HepG2 (cell line): ENCODE results near the gene LIMS2. TPM values are rescaled to one million over a fixed set of nuclear protein-coding genes. Genes with fewer than 3 reads are reported as not detected.
A peak's percentile ranks its signal among the peaks of the same experiment; 100 is the strongest.

Experiments
- ATAC-seq: fragments of 200-7000 bp; cut with Tn5 transposase; 3 replicates; pipeline ENCODE4 v1.9.1; 2020; ENCODE audit warnings: mild to moderate bottlenecking, moderate library complexity
- BruUV-seq: library from RNA; stranded (reverse); fragments of 400-500 nt; replicated peaks from 2 replicates; lab custom pipeline; 2021; lab: Mats Ljungman, UMichigan
- CTCF ChIA-PET: fragments of 300-600 bp; formaldehyde crosslinking; extraction: SDS; loops from one replicate; lab custom pipeline; 2021; ENCODE audit warnings: low total read pairs, inconsistent platforms, low intra/inter-chr PET ratio; lab: Yijun Ruan, JAX
- POLR2A ChIA-PET: fragments of 350-600 bp; sonication (Branson Sonifier 250); formaldehyde crosslinking; loops from one replicate; lab custom pipeline; 2020; ENCODE audit warnings: antibody characterized with exemption, inconsistent platforms; lab: Yijun Ruan, JAX
- DNase-seq: peaks from one replicate; pipeline ENCODE4 v3.0.0-alpha.2; 2015; ENCODE audit warnings: low spot score
- FAIRE-seq: peaks from 3 replicates; lab custom pipeline; 2011; peaks lifted over from hg19 to GRCh38; lab: Jason Lieb, UNC
- H2AFZ ChIP-seq: one replicate; pipeline ENCODE4 v1.6.1; 2011; ENCODE audit warnings: low read length, inconsistent platforms
- H3K27ac ChIP-seq: fragments of 300-600 bp; 3 replicates; pipeline ENCODE4 v1.8.0; 2011; ENCODE audit warnings: mixed run types, mild to moderate bottlenecking, mixed read lengths, low read length, inconsistent platforms; ENCODE audit not compliant: insufficient read depth; ENCODE audit errors: extremely low read length
- H3K27me3 ChIP-seq, 2 experiments: fragments of 200-600 bp in 1 of 2; 2 replicates in 1 of 2; 3 replicates in 1 of 2; pipeline versions ENCODE4 v1.6.0 to v1.8.0; 2011; ENCODE audit warnings: low read length in 2 of 2, mild to moderate bottlenecking in 2 of 2, moderate library complexity in 2 of 2, inconsistent platforms in 1 of 2; ENCODE audit not compliant: insufficient read depth in 2 of 2, control insufficient read depth in 1 of 2
- H3K36me3 ChIP-seq, 2 experiments: fragments of 200-600 bp in 1 of 2; replicated peaks in 1 of 2; 2 replicates in 1 of 2; 3 replicates in 1 of 2; pipeline versions ENCODE4 v1.5.1 to v1.8.0; 2011; ENCODE audit warnings: low read length in 2 of 2, inconsistent platforms in 1 of 2; ENCODE audit not compliant: insufficient read depth in 2 of 2, control insufficient read depth in 1 of 2
- H3K4me1 ChIP-seq: 2 replicates; pipeline ENCODE4 v1.5.1; 2012; ENCODE audit warnings: low read length, inconsistent platforms; ENCODE audit not compliant: insufficient read depth
- H3K4me2 ChIP-seq: 2 replicates; pipeline ENCODE4 v1.6.0; 2011; ENCODE audit warnings: low read depth, low read length, inconsistent platforms
- H3K4me3 ChIP-seq, 3 experiments: fragments of 200-600 bp in 1 of 3; sonication (generic), shearing (Covaris generic) in 1 of 3; replicated peaks in 1 of 3; 2 replicates each; pipeline ENCODE4 v1.5.1; 2011 to 2016; ENCODE audit warnings: low read length in 3 of 3, inconsistent platforms in 2 of 3, low read depth in 2 of 3, mild to moderate bottlenecking in 2 of 3, control low read depth in 1 of 3, mixed read lengths in 1 of 3; ENCODE audit not compliant: insufficient read depth in 1 of 3
- H3K79me2 ChIP-seq: one replicate; pipeline ENCODE4 v1.6.1; 2011; ENCODE audit warnings: low read length, inconsistent platforms; ENCODE audit not compliant: insufficient read depth
- H3K9ac ChIP-seq: 2 replicates; pipeline ENCODE4 v1.6.0; 2011; ENCODE audit warnings: mild to moderate bottlenecking, low read depth, low read length, inconsistent platforms; ENCODE audit not compliant: insufficient read depth
- H3K9me3 ChIP-seq: 2 replicates; pipeline ENCODE4 v1.5.1; 2012; ENCODE audit warnings: mild to moderate bottlenecking, low read length
- H4K20me1 ChIP-seq: 2 replicates; pipeline ENCODE4 v1.6.0; 2011; ENCODE audit warnings: inconsistent platforms, mild to moderate bottlenecking, low read length, moderate library complexity; ENCODE audit not compliant: insufficient read depth
- ATF6 ChIP-seq: sonication (generic); formaldehyde crosslinking; conservative IDR thresholded peaks from 2 replicates; pipeline ENCODE4 v1.4.0; 2020; ENCODE audit warnings: missing genetic modification reagents
- HNRNPL ChIP-seq: fragments of 200-400 bp; formaldehyde crosslinking; IDR thresholded peaks from 2 replicates; pipeline ENCODE4 v1.6.1; 2017; ENCODE audit warnings: mild to moderate bottlenecking, low read depth, low read length
- NKX3-1 ChIP-seq: sonication (generic); formaldehyde crosslinking; IDR thresholded peaks from 2 replicates; pipeline ENCODE4 v1.5.0; 2020; ENCODE audit warnings: missing genetic modification reagents
- SRF ChIP-seq: IDR thresholded peaks from 2 replicates; pipeline ENCODE4 v1.6.1; 2011; ENCODE audit warnings: mild to moderate bottlenecking, low read depth, low read length, moderate library complexity
- SSRP1 ChIP-seq: IDR thresholded peaks from 2 replicates; pipeline ENCODE4 v1.6.1; 2016; ENCODE audit warnings: control low read depth
- THAP7 ChIP-seq: sonication (generic); formaldehyde crosslinking; IDR thresholded peaks from 2 replicates; pipeline ENCODE4 v1.8.1; 2023; ENCODE audit warnings: mild to moderate bottlenecking, missing genetic modification reagents
- ZBED4 ChIP-seq: sonication (generic); formaldehyde crosslinking; IDR thresholded peaks from 2 replicates; pipeline ENCODE4 v1.4.0; 2020; ENCODE audit warnings: missing genetic modification reagents, borderline replicate concordance
- ZNF552 ChIP-seq: sonication (generic); formaldehyde crosslinking; IDR thresholded peaks from 2 replicates; pipeline ENCODE4 v1.9.0; 2022; ENCODE audit warnings: missing genetic modification reagents, mild to moderate bottlenecking, borderline replicate concordance
- ZNF777 ChIP-seq: sonication (generic); formaldehyde crosslinking; IDR thresholded peaks from 2 replicates; pipeline ENCODE4 v1.4.0; 2020; ENCODE audit warnings: missing genetic modification reagents
- WGBS: methylation state at CpG from one replicate; pipeline ENCODE4 v1.1.6; 2017; ENCODE audit warnings: low lambda C conversion rate; 5-methylcytosine and 5-hydroxymethylcytosine counted together
- in situ Hi-C: cut with HindIII; loops from 2 replicates; pipeline ENCODE4 v1.10.0; 2017; ENCODE audit warnings: low pct_unique_long_range_greater_than_20kb; ENCODE audit not compliant: extremely low pct_ligation_motif_present
- intact Hi-C: fragments of 100-400 bp; cut with micrococcal nuclease; formaldehyde crosslinking; loops from one replicate; pipeline ENCODE4 v1.10.0; 2022; ENCODE audit not compliant: unreplicated experiment
- polyA plus RNA-seq, 8 experiments: library from polyadenylated mRNA; depleted of rRNA in 3 of 8; stranded (reverse) in 7 of 8; unstranded in 1 of 8; fragments of >200 nt; fragmentation: Illumina TruSeq in 4 of 8; extraction: Trizol in 4 of 8; gene quantifications; 2 replicates each; pipeline versions ENCODE4 v1.2.1 to v1.2.3, GENCODE V29; 2011 to 2016; ENCODE audit warnings: low read depth in 4 of 8, missing spikeins in 1 of 8, mixed read lengths in 1 of 8; ENCODE audit not compliant: insufficient read depth in 1 of 8
- total RNA-seq, 5 experiments: library from RNA; depleted of rRNA; stranded (reverse); fragments of >200 nt; fragmentation: Illumina TruSeq; extraction: Trizol; gene quantifications; 2 replicates each; pipeline ENCODE4 v1.2.3, GENCODE V29; 2016; ENCODE audit warnings: low read depth in 1 of 5

Gene LIMS2
- total and polyA plus RNA-seq, 2 of the 13 experiments (the other 11 are each of a cell fraction or from before 2014, with no cell fraction given), result 1.0 to 1.9 TPM

GRCh38 chr2:127631997-127632581 lies 43.2 kb downstream of the LIMS2 start:
- POLR2A ChIA-PET, result no interaction called here
- BruUV-seq, result no TSS peak

GRCh38 chr2:127631541-127631996 lies 43.8 kb downstream of the LIMS2 start:
- Histone ChIP-seq H3K4me2 (no peak overlapping the region), H3K79me2 (no peaks in the 10 kb centered on the region), H3K36me3 (no peaks in the 10 kb centered on the region), H3K9me3 (no peaks in the 10 kb centered on the region), H3K9ac (no peak overlapping the region), H3K4me1 (peaks cover 8% of the 10 kb centered on the region; the same call in 1 of the 2 replicates), H3K27ac (no peak overlapping the region), H2AFZ (no peak overlapping the region), H3K27me3 (peaks cover 33 to 96% of the 10 kb centered on the region in 2 experiments), H3K4me3 (no peak overlapping the region), H4K20me1 (no peaks in the 10 kb centered on the region)
- intact Hi-C loops (no loop called here), in situ Hi-C loops (no loop called here)
- DNase-seq, result no peak
- no peak for ATAC-seq
- ChIA-PET CTCF (no interaction called here), POLR2A (no interaction called here)
- no CpG with 5 or more reads among the region's 16 CpGs for WGBS
- no peak for FAIRE-seq
- no TSS peak for BruUV-seq
- TF ChIP-seq SRF, result no peak
- no peak for TF ChIP-seq THAP7 (CRISPR knock-in tag)
- TF ChIP-seq ZNF552 (CRISPR knock-in tag), result no peak
- no peak for TF ChIP-seq NKX3-1 (CRISPR knock-in tag)
- TF ChIP-seq ZBED4 (CRISPR knock-in tag), result no peak
- TF ChIP-seq SSRP1, result no peak
- no peak for TF ChIP-seq ZNF777 (CRISPR knock-in tag)

More at GRCh38 chr2:127631997-127632581, 43.2 kb downstream of the LIMS2 start:
- Histone ChIP-seq H3K36me3 (no peaks in the 10 kb centered on the region), H3K9me3 (no peaks in the 10 kb centered on the region), H4K20me1 (no peaks in the 10 kb centered on the region), H3K27ac (no peak overlapping the region), H3K79me2 (no peaks in the 10 kb centered on the region), H3K4me2 (no peak overlapping the region), H3K4me1 (peaks cover 9% of the 10 kb centered on the region; the same call in 1 of the 2 replicates), H2AFZ (no peak overlapping the region), H3K4me3 (no peak overlapping the region), H3K27me3 (peaks cover 32 to 96% of the 10 kb centered on the region in 2 experiments), H3K9ac (no peak overlapping the region)
- no peak for FAIRE-seq
- intact Hi-C loops (no loop called here), in situ Hi-C loops (no loop called here)
- no peak for TF ChIP-seq ATF6 (CRISPR knock-in tag)
- peak; percentile 54; the same call in 1 of the 2 replicates for TF ChIP-seq HNRNPL
- WGBS, result 31% methylated on average over 11 of the region's 17 CpGs
- ATAC-seq, result no peak
- no peak for DNase-seq
- CTCF ChIA-PET, result no interaction called here
